AG04449 (cell line): ENCODE data around the gene GAL3ST3.

Experiments
- CTCF ChIA-PET: fragments of 350-600 bp; formaldehyde crosslinking; extraction: SDS; loops from one replicate; lab custom pipeline; 2021; ENCODE audit warnings: antibody characterized with exemption; lab: Yijun Ruan, JAX
- POLR2A ChIA-PET: fragments of 400-600, 350-600 bp; formaldehyde crosslinking; extraction: SDS; loops from one replicate; lab custom pipeline; 2020; ENCODE audit warnings: antibody characterized with exemption, inconsistent platforms; lab: Yijun Ruan, JAX
- DNase-seq: peaks from one replicate; pipeline ENCODE4 v3.0.0-alpha.2; 2010; ENCODE audit warnings: low read depth, low spot score
- H3K4me3 ChIP-seq: 2 replicates; pipeline ENCODE4 v1.5.1; 2011; ENCODE audit warnings: low read depth, mild to moderate bottlenecking, control low read depth, low read length
- CTCF ChIP-seq: IDR thresholded peaks from one replicate; pipeline ENCODE4 v1.5.1; 2011; ENCODE audit warnings: mild to moderate bottlenecking, moderate library complexity, low read length, control low read depth, inconsistent platforms; ENCODE audit not compliant: insufficient read depth; ENCODE audit errors: missing control alignments

The GAL3ST3 gene

GRCh38 chr11:66067640-66068039 lies 18.7 kb upstream of the GAL3ST3 start:
- CTCF ChIA-PET = interaction anchor here (0.7 to 8.2 kb wide), 31 partner anchors 13 to 301 kb away, joined by 3 to 345 read pairs (median 4); partner anchors contain the start of genes BANF1, CST6, GAL3ST3 and SF3B2
- no peak for DNase-seq
- no peak for TF ChIP-seq CTCF
- POLR2A ChIA-PET = interaction anchor here (0.7 to 1.3 kb wide), 2 partner anchors 16 to 129 kb away, joined by 3 to 4 read pairs; partner anchors contain the start of gene SF3B2
- no peak overlapping the region for H3K4me3 ChIP-seq

- no peak for TF ChIP-seq CTCF
- no peak for DNase-seq
- ChIA-PET POLR2A (no interaction called here), CTCF (interaction anchor here (1.1 to 8.2 kb wide), 12 partner anchors 12 to 182 kb away, joined by 3 to 345 read pairs (median 10); partner anchors contain the start of genes GAL3ST3 and SF3B2)
- no peak overlapping the region for H3K4me3 ChIP-seq
Measured at GRCh38 chr11:66066751-66067150, 17.8 kb upstream of the GAL3ST3 start.

- ChIA-PET CTCF (interaction anchor here (1.4 to 8.2 kb wide), 5 partner anchors 10 to 68 kb away, joined by 3 to 345 read pairs (median 4); partner anchors contain the start of genes GAL3ST3 and SF3B2), POLR2A (interaction anchor here (1.5 kb wide), 1 partner anchor 12 kb away, joined by 3 read pairs; the partner anchor contains the start of gene SF3B2)
- no peak for TF ChIP-seq CTCF
- no peak for DNase-seq
- H3K4me3 ChIP-seq = no peak overlapping the region
Measured at GRCh38 chr11:66064571-66064970, 15.6 kb upstream of the GAL3ST3 start.

- no peak for DNase-seq
- H3K4me3 ChIP-seq = no peak overlapping the region
- ChIA-PET CTCF (interaction anchor here (1.4 to 8.2 kb wide), 3 partner anchors 9 to 70 kb away, joined by 4 to 345 read pairs (median 11); partner anchors contain the start of genes GAL3ST3 and SF3B2), POLR2A (interaction anchor here (1.5 kb wide), 1 partner anchor 11 kb away, joined by 3 read pairs; the partner anchor contains the start of gene SF3B2)
- no peak for TF ChIP-seq CTCF
Measured at GRCh38 chr11:66063900-66064299, 14.9 kb upstream of the GAL3ST3 start.

GRCh38 chr11:66062408-66062807 lies 13.4 kb upstream of the GAL3ST3 start:
- TF ChIP-seq CTCF = no peak
- DNase-seq = no peak
- no peak overlapping the region for H3K4me3 ChIP-seq
- CTCF ChIA-PET = interaction anchor here (1.3 to 8.2 kb wide), 5 partner anchors 7 to 175 kb away, joined by 4 to 345 read pairs (median 5); partner anchors contain the start of genes GAL3ST3 and SF3B2
- POLR2A ChIA-PET = interaction anchor here (0.5 to 1.2 kb wide), 2 partner anchors 8 to 10 kb away, joined by 4 to 6 read pairs; partner anchors contain the start of gene SF3B2

GRCh38 chr11:66061268-66061667 lies 12.3 kb upstream of the GAL3ST3 start:
- no peak for TF ChIP-seq CTCF
- DNase-seq = no peak
- H3K4me3 ChIP-seq = no peak overlapping the region
- ChIA-PET CTCF (interaction anchor here (12.6 kb wide), 1 partner anchor 5 kb away, joined by 345 read pairs; no protein-coding TSS in a partner anchor), POLR2A (no interaction called here)
